Activated CD4-positive, alpha-beta T cell treated with anti-CD3 and anti-CD28 coated beads for 48 hours (primary cell): ENCODE data around the gene UBR7.

ENCODE experiments used
- DNase-seq: peaks from one replicate; pipeline ENCODE4 v3.0.0-alpha.2; 2020

Gene UBR7

GRCh38 chr14:93266127-93266526 is 59.1 kb downstream of the UBR7 start:
- no peak for DNase-seq

GRCh38 chr14:93267149-93267711 is 60.2 kb downstream of the UBR7 start:
- no peak for DNase-seq

- DNase-seq: no peak
These were observed 61.4 kb downstream of the UBR7 start for GRCh38 chr14:93268406-93268805.

- no peak for DNase-seq
These were observed 62.4 kb downstream of the UBR7 start for GRCh38 chr14:93269341-93270068.

GRCh38 chr14:93271111-93271510 is 64.1 kb downstream of the UBR7 start:
- no peak for DNase-seq

- no peak for DNase-seq
These were observed 67.2 kb downstream of the UBR7 start for GRCh38 chr14:93274055-93274806.

GRCh38 chr14:93276031-93276716 is 69.1 kb downstream of the UBR7 start:
- DNase-seq: no peak
